NCI-H446 (cell line): ENCODE measurements around the gene MALRD1.
A peak's percentile ranks its signal among the peaks of the same experiment; 100 is the strongest.

Source experiments
- DNase-seq, 2 experiments: peaks; one replicate each; lab custom pipeline; 2025; lab: John Stamatoyannopoulos, UW

Gene MALRD1

DNA sequence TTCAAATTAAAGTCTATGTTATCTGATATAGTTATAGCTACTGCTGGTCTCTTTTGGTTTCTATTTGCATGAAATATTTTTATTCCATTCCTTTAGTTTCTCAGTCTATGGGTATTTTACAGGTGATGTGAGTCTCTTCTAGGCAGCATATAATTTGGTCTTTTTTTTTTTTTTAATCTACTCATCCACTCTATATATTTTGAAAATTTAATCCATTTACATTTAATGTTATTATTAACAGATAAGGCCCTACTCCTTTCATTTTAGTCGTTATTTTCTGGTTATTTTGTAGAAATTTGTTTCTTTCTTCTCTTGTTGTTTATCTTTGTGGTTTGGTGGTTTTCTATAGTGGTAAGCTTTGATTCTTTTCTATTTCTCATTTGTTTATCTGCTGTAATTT lies 58.8 kb downstream of the MALRD1 start:
- no peak for DNase-seq

DNA sequence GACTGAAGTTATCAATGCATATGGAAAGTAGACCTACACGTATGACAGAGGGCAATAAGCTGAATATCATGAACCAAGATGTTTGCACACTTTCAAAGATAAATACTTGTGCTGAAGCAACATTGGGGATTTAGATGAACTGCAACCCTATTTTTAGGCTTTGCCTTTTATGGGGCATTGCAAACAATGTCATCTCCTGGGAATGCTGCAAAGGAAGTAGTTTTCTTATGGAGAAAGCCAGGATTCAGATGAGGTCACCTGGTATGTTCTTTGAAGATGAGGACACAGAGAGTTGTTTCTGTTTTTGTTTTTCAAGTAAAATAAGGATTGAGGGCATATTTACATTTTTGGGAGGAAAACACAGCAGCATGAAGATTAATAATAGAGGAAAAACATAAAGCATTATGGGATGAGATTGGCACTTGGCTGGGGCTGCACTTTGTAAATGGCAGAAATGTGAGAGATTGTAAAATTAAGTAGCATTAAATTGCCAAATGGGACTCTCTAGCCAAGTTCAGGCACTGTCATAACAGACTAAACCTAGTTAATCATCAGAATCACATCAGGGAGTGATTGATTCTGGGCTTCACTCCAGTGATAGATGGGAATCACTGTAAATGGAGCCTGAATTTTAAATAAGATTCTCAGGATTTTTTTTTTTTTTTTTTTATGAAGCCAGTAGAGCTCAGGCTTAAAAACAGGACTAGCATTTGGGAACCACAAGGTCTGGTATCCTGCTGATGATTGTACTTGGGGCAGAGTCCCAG lies 63.1 kb downstream of the MALRD1 start:
- DNase-seq = peak; percentile 70 to 78

DNA sequence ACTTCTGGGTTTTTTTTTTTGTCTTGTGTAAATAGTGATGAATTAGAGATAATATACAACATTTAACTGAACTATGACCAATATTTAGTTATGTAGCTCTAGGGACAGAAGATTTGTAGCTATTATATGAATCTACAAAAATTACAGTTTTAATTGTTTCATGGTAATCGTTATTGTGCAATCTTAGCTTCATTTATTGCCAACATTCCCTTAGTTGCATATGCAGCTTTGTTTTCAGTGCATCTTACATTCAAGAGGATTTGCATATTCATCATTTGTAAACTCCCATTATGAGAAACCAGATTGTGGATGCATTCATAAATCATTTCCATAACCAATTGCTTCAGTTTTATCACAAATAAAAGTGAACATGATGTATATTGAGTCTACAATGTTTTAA lies 68.8 kb downstream of the MALRD1 start:
- DNase-seq = no peak

DNA sequence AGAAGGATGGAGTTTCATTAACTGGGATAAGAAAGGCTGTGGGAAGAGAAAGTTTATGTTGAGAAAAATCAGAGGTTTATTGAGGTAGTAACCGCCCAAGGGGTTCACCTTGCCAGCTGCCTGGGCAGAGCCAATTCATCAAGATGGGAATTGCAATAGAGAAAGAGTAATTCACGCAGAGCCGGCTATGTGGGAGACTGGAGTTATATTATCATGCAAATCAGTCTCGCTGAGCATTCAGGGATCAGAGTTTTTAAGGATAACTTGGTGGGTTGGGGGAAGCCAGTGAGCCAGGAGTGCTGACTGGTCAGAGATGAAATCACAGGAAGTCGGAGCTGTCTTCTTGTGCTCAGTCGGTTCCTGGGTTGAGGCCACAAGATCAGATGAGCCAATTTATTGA lies 70.6 kb downstream of the MALRD1 start:
- no peak for DNase-seq

DNA sequence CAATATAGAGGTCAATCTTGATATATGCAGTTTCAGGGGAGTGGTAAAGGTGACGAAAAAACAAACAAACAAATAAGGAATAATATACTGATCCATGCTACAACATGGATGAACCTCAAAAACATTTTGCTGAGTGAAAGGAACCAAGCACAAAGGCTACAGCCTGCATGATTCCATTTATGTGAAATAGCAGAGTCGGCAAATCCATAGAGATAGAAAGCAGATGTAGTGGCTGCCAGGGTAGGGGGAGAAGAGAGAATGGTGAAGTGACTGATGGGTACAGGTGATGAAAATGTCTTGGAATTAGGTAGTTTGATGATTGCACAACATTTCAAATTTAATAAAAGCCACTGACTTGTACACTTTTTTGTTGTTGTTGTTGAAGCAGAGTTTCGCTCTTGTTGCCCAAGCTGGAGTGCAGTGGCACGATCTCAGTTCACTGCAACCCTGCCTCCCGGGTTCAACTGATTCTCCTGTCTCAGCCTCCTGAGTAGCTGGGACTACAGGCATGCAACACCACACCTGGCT lies 71.8 kb downstream of the MALRD1 start:
- no peak for DNase-seq

DNA sequence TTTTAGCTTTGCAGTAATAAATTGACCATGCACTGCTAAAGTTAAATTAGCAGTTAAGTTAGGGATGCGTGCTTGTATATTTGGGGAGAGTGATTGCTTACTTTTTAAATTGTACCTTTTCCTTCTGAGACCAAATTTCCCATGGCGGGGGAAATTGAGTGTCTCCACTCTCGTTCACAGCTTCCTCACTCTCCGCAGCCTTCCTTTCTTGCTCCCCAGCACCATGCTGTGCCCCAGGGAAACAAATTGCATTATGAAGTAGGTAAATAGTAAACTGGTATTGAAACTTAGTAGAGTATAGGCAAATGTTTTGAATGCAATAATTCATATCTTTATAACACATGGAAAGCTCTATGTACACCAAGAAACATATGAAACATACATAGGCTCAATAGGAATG lies 85.4 kb downstream of the MALRD1 start:
- no peak for DNase-seq

DNA sequence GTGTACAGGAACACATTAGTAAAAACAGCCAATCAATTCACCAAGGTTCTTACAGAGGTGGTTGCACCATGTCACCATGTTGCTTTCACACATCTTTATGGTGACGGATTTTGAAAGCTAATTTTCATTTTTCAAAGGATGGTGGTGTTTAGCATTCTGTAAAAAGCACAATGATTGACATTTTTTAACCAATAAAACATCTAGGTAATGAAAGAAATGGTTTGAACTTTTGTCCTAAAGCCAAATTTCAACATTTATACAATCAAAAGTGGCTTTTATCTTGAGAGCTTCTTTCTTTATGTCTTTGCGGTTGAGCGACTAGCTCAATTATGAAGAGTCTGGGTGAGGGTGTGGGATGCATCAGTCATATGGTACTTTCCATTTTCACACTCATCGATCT lies 94.4 kb downstream of the MALRD1 start:
- no peak for DNase-seq

DNA sequence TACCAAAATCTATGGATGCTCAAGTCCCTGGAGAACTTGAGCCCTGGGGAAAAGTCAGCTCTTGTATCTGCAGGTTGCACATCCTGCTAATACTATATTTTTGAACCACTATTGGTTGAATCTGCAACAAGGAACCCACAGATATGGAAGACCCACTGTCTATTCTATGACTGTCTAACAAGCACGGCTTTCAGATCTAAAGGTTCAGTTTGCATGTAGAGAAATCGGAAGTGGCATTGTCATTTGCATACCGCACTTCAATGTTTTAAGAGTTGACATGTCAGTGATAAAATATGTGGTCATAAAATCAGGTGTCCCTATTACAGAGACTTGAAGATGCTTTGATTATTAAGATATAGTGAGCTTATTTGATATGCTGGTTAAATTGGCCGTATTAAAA lies 95.6 kb downstream of the MALRD1 start:
- DNase-seq = no peak

DNA sequence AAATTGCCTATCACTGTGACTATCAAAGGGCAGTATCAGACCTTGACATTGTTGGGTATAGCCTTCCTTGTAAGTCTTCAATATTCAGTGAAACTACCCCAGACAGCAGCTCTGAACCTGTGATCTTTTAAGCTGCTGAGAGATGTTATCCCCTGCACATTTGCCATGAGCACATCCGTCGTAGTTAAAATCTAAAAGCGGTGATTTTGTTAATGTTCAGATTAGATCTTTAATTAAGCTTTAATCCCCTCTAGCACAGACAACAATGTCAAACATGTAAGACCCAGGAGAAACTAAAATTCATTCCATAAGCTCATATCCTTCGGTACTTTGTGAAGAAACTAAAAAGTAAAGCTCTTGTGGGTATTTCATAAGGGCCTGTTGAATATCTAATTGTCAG lies 105.8 kb downstream of the MALRD1 start:
- DNase-seq = no peak

DNA sequence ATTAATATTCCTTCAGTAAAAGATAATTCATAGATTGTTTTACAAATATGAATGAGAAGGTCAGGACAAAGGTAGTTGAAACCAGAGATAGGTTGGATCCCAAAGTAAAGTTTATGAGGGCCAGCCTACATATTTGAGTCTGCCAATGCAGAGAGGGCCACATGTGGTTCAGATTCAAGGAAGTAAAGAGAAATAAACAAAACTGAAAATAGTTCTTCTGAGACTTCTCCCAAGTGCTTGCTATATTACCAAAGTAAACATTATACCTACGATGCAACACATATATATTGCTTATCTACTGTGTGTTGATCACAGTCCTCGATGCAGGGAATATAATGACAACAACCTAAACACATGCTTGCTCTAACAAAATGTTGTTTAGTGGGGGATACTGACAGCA lies 109.8 kb downstream of the MALRD1 start:
- no peak for DNase-seq

DNA sequence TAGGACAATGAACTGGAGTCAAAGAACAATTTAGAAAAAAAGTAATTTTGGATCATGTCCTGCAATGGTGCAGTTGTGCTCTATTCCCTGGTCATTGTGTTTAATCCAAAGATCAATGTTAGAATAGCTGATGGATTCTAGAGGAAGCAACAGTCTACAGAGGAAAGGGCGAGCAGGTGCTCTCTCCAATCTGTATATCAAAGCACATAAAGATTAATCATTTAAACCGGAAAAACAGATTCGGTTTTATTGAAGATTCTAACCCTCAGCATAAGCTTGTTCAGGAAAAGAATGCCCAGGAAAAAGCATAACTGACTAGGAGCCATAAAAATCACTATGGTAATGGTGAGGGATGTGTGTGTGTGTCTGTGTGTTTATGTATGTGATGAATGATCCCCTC lies 110.3 kb downstream of the MALRD1 start:
- DNase-seq = no peak

DNA sequence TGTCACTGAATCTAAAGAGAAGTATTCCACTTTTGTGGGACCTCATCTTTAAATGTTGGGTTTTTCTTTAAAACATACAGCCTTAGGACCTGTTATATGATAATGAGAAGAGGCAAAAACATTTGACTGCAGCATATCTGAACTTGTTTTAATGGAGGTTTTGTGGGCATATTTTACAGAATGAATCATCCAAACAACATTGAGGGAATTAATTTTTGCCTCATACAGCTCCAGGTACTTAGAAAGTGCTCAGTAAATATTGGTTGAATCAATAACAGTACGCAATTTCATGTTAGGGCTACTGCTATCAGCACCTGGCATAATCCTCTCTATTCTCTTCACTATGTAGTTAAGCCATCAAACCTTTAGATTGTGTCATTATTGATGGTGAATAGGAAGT lies 115.9 kb downstream of the MALRD1 start:
- DNase-seq = no peak

DNA sequence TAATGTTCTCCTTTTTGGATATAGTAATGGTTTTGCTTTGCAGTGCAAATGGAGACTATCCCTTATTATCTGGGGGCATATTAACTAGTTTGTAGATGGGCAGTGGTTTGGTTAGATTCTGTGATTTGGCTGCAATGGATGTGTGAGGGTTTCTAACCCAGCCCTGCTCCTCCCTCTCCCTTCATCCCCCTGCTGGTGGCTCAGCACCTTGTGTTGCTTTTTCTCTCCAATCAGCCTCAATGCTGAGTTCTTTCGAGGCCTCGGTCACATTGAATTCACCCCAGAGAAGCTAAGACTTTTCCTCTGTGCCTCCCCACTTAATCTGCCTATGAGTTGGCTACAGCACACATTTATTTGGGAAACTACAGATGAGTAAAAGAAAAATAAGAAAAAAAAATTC lies 120.0 kb downstream of the MALRD1 start:
- peak in 1 of 2 experiments; percentile 6 for DNase-seq

DNA sequence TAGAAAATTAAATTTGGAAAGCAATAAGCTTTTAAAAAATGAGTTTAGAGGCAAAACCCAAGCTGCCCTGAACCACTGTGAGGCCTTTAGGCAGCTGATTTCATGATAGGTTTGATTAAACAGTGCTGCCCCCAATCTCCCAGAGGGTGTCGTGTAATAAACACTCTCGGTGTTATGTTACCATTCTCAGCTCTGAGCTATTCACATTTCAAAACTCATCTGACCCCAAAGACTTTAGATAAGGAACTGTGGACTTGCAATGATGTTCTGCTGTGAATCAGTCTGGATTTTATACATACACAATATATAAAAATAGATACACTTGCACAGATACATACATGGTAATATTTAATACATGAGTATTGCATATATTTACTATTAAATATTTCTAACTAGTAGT lies 120.4 kb downstream of the MALRD1 start:
- no peak for DNase-seq

DNA sequence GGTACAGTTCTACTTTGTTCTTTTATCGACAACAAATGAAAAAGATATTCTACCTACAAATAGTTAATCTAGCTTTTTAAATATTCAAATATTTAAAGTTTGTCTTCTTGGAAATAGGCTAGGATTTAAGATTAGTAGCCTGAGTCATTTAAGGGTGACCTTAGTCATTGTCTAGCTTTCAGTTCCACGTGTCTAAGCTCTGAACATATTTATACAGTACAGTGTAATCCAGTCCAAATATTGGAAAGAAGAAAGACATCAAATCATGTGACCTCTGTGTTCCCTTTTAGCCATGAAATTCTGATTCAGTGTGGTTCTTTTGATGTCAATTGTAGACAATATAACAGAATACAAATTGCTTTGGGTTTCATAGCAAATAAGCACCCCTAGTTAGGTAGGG lies 121.1 kb downstream of the MALRD1 start:
- DNase-seq = no peak

DNA sequence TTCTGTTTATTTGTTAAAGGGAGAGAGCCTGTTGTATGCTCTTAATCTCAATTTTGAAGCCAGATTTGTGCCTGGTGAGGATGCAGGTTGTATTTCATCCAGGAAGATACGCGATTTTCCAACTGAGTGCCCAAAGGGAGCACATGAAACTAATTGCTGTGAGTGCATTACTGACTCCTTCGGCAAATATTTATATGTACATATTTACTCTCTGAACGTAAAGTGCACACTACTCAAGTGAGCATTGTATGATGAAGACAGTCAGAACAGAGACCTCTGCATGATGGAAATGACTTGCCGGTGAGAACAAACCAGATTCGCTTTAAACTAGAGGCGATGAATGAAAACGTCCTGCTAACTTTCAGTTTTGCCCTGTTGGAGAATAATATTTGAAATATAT lies 130.1 kb downstream of the MALRD1 start:
- DNase-seq = no peak

DNA sequence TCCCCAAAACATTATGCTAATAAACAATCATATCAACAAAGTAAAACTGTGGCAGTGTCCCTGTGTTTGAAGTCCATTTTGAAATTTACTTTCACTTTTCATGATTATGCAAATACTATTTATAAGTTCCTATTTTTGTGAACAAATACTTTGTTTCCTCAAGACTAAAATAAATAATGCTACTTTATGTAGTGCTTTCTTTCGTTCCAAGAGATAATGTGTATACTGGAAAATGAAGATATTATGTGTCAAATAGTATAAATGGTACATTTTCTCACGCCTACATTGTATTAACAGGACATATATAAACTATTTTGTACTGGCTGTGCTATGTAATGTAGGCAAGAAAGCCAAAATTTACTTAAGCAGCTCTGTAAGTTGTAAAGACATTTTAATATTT lies 136.3 kb downstream of the MALRD1 start:
- no peak for DNase-seq

DNA sequence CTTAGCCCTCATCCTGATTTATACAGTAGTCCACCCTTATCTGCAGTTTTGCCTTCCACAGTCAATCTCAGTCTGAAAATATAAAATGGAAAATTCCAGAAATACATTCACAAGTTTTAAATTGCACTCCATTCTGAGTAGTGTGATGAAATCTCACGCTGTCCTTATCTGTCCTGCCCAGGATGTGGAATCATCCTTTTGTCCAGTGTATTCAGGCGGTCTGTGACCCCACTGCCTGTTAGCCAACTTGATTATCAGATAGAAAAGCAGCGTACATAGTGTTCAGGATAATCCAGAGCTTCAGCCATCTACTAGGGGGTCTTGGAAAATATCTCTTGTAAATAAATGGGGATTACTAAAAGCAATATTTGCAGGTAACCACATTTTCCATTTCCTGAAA lies 146.3 kb downstream of the MALRD1 start:
- DNase-seq = no peak

DNA sequence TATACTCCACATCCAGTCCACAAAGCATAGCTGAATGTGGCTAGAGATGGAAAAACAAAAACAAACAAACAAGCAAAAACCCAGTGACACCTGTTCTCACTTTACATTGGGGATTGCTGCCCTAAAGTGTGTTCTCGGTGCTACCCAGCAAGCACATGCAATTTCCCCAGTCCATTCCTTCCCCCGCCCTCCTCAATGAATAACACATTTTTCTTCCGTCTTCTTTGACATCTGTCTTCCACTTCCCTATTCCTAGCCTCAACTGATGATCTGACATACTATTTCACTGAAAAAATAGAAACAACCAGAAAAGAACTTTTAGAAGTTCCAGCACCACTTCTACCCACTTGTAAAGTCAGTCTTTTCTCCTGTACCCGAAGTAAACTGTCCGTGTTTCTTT lies 147.1 kb downstream of the MALRD1 start:
- DNase-seq = no peak

DNA sequence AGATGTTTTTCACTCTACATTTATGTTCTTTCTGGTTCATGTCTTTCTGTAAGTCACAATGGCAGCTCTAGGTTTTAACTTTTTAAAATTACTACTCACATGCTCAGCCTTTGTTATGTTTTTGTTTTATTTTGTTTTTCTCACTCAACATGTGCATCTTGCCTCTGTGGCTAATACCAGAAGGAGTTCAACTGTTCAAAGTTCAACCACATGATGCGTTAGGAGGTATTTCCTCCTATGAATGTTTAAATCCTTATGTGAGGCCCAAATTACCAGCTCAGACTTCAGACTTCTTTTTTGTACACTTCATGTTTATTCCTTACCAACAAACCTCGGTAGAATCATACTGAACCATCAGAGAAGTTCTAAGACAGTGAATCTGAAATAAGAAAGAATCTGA lies 151.6 kb downstream of the MALRD1 start:
- DNase-seq = no peak

DNA sequence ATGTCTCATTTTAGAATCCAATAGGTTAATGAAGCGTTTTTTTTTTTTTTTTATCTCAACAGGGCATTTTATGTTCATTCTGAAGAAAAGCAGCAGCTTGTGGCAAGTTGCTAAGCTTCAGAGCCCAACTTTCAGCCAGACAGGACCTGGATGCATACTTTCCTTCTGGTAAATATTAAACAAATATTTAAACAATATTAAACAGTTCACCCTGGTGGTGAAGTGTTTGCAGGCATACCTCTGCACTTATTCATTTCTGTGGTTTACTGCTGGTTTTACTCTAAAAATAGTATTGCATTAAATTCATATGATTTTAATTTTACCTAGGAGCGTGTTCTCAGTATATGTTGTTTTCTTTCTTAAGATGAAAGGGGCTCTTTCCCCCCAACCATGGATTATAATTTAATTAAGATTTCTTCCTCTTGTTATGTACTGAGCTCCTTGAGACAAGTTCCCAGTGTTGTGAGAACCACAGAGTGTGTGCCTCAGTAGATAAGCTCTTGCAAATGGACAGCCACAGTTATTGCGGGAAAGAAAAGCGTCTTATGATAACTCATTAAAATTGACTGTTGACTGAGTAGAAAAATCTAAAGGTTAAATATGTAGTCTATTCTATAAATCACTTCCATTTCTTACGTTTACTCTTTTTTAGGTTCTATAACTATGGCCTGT lies 155.8 kb downstream of the MALRD1 start:
- no peak for DNase-seq

DNA sequence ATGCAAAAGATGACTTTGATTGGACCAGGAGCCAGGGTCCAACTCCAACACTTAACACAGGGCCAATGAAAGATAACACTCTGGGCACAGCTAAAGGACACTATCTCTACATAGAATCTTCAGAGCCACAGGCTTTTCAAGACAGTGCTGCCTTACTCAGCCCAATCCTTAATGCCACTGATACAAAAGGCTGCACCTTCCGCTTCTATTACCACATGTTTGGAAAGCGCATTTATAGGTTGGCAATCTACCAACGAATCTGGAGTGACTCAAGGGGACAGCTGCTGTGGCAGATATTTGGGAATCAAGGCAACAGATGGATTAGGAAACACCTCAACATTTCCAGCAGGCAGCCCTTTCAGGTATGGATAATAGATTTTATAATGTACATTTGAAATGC lies 160.7 kb downstream of the MALRD1 start:
- DNase-seq = peak; percentile 16 to 39

DNA sequence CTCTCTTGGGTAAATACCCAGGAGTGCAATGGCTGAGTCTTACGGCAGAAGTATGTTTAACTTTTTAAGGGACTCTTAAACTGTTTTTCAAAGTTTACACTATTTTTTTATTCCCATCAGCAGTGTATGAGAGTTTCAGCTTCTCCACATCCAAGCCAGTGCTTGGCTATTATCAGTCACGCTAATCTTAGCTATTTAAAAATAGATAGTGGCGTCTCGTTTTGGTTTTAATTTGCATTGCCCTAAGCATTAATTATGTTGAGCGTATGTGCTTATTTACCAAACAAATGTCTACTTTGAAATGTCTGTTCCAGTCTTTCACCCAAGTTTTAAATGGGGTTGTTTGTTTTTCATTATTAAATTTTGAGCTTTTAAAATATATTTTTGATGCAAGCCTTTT lies 164.0 kb downstream of the MALRD1 start:
- DNase-seq = no peak

DNA sequence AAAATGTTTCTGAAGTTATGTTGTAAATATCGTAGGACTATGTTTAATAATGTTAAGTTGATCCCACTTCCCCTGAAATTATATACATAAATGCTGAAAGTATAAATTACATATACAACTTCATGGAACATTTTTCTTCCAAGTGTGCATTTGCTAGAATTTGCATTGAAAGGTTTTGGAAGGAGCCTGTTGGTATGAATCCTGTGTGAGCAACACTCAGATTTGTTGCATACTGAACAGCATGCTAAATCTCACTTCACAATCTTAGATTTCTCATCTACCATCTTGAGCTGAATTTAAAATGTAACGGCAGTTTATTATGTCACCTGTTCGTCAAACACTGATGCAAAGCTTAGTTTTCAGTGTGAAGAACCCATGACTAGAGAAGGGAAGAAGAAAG lies 172.6 kb downstream of the MALRD1 start:
- DNase-seq = no peak
